HG03354 (cell line): ENCODE results near the gene SSU72.
A peak's percentile ranks its signal among the peaks of the same experiment; 100 is the strongest.

Experiments
- ATAC-seq: cut with Tn5 transposase; IDR thresholded peaks from one replicate; pipeline ENCODE4 v1.9.1; 2021; ENCODE audit warnings: mild to moderate bottlenecking; ENCODE audit not compliant: unreplicated experiment, poor library complexity, severe bottlenecking

Gene SSU72

DNA sequence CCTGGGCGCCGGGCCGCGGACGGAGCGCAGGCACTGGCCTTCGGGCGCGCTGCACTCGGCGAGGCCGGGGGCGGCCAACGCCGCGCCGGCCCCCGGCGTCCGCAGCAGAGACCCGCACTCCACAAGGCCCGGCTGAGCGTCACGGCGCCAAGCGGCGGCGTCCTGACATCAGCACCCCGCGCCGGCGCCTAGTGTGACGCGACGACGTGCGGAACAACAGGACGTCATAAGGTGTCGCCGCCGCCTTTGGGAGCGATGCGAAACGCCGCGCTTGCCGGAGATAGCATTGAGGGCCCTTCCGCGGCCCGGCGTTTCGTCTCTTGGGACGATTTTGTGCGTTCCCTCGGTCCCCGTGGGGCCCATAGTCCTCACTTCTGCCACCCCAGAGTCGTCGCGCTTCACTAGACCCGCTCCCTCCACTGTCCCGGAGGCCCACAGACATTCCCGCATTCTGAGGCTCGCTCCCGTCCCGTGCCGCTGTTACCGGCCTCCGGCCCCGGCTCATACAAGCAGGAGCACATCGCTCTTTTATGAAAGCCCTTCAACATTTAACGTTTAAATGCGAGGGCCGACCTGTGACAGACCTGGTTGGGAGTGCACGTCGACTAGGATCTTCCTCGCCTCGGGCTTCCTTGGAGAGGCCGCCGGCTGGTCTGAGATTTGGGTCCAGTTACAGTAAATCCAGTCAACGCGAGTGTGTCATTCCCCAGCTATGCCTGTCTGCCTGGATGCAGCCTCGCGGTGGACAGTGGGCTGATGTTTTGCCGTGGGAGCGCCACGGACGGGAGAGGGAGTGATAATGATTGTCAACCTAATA is at the start of gene SSU72:
TSS of gene SSU72 (minus strand) at position 143 of the 817 bp plus-strand sequence. CDS start 306 bp downstream, outside the sequence.
- ATAC-seq, result peak; percentile 87

DNA sequence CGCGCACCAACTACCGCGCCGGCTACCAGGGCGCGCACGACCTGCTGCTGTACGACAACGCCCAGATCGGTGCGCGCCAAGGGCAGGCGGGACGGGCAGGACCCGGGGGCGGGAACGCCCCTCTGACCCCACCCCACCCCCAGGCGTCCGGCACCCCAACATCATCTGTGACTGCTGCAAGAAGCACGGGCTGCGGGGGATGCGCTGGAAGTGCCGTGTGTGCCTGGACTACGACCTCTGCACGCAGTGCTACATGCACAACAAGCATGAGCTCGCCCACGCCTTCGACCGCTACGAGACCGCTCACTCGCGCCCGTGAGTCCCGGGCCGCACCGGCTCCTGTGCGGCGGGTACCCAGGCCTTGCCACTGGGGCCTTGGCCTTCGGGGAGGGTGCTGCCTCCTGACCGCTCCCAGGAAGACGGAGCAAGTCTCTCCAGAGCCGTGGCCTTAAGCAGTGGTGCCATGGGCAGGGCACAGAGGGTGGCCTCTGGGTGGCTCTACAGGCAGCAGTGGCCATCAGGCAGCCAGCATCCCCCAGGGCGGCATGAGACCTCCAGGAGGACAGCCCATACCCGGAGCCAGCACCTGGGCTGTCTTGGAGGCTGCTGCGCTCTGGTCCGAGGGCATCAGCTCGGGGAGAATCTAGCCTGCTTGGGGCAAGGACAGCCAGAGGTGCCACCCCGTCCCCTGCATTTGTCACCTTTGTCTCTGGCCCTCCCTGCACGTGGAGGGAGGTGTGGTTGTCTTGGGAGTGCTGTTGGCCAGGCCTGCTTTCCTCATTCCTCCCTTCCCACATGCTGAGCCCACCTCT is 49.2 kb upstream of the SSU72 start:
- no peak for ATAC-seq

DNA sequence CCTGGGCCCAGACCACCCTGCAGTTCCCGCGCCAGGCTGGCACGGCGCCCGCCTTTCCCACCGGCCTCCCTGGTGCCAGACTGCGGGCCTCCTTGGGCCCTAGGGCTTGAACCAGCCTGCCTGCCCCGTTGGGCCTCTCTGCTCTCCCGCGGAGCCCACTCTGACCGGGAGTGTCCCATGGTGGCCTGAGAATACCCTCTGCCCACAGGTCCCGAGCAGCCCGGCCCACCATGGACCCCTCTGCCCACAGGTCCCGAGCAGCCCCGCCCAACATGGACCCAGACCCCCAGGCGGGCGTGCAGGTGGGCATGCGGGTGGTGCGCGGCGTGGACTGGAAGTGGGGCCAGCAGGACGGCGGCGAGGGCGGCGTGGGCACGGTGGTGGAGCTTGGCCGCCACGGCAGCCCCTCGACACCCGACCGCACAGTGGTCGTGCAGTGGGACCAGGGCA is 48.5 kb upstream of the SSU72 start:
- ATAC-seq, result no peak

DNA sequence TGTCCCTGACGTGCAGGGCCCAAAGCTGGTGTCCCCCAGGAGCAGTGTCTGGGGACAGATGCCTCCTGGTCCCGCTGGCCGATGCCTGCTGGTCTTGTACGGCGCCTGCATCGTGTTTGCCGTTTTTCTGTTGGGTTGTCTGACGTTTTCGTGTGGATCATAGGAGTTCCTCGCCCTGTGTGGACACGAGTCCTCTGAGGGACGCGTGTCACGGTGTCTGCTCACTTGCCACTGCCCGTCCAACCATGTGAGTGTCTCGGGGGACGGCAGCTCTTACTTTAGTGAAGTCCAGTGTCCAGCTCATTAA is 48.1 kb upstream of the SSU72 start:
- no peak for ATAC-seq

DNA sequence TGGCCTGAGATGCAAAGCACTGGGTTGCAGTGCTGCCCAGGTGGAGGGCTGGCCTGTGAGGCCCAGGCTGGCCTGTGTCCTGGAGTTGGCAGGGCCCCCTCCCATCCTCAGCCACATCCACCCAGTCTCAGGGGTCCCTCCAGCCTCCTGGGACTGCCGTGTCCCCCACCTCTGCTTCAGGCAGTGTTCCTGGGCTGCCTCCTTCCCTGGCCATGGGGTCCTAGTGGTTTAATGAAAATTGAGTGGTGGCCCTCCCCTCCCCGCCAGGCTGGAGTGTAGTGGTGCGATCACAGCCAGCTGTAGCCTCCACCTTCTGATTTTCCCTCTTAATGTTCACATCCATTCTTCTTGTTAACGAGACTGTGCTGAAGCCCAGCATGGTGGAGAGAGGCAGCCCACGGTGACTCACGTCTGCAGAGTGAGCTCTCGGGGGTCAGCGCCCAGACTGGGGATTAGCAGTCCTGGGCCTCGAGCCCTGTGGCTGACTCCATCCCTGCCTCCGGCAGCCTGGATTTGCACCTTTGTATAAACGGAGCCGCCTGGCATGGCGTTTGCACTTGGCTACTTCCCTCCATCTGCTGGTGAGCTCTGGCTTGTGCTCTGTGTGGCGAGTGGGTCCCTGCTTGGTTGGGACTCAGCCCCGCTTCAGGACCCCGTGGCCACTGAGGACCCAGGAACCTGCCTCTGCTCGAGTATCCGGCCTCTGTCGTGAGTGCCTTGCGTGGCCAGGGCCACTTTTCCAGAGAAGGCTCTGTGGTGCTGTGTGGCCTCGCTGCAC is 47.5 kb upstream of the SSU72 start:
- ATAC-seq, result no peak

DNA sequence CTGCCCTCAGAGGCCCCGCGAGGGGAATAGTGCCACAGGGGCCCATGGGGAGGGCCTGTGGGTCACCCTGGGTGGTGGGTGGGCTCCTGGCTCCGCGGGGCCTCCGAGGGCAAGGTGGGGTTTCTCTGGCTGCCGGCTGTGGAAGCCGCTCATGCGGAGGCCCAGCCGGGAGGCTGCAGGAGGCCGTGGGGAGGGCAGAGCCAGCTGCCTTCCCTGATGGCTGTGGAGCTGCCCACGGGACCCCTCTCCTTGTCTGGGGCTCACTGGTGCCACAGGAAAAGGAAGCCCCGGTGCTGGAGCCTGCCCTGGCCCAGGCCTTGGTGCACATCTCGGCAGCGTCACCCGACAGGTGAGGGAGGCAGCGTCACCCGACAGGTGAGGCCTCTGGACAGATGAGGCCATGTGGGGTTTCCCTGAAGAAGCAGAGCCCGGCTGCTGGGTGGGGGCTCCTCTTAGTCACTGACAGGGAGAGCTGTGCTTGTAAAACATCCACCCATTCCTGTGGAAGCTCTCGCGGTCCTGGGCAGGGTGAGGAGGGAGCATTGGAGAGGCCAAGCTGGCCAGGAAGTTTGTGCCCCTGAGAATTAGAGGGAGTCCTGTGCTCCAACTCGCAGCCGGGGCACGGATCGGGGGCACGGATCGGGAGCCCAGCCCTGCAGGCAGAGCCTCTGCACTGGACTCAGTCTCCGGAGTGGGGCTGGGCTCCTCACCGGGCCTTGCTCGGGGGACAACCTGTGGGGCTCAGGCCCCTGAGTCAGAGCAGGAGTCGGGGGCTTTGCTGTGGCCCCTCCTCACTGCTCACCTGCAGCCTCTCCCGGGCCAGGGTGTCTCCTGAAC is 46.7 kb upstream of the SSU72 start:
- ATAC-seq, result no peak

DNA sequence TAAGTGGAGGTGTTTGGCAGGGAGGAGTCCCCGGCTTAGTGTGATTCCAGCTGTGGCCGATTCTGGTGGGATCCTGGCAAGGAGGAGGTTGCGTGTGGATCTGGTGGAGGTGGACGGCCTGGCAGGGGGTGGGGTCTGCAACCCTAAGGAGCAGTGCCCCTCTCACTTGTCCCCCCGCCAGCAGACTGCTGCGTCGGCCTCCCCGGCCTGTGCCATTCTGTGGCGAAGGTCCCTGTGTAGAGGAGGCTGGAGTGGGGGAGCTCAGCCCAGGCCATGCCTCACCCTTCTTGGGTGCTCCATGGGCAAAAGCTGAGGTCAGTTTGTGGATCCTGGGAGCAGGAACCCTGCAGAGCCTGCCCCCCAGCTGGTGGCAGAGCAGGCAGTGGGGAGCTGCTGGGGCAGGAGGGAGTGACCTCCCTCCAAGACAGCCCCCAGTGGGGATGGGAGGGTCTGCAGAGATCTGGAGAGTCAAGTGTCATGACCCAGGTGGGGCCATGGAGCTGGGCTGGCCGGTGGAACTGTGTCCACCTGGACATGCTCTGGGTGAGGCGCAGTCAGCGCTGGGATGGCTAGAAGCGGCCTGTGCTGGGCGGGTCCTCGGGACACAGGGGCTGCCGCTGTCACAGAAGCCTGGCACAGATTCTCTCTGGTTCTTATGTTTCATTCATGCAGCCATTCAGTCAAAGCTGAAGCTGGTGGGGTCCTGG is 45.9 kb upstream of the SSU72 start:
- no peak for ATAC-seq

DNA sequence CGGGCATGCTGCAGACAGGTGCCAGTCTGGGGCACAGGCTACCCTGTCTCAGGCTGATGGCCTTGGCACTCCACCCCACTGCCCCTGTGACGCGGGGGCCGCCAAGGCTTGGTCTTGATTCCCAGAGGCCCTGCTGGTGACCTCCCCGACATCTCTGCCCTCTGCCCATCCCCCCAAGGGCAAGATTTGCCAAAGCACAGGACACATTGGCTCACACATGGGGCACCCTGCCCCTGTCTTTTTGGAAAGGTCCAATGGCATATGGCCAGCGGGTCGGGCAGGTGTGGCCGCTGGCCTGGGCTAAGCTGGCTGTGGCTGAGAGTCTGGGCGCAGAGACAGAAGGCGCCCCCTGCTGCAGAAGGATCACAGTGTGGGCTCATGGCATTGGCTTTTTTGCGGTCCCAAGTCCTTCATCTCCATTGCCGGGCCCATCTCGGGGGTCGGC is 45.3 kb upstream of the SSU72 start:
- no peak for ATAC-seq

DNA sequence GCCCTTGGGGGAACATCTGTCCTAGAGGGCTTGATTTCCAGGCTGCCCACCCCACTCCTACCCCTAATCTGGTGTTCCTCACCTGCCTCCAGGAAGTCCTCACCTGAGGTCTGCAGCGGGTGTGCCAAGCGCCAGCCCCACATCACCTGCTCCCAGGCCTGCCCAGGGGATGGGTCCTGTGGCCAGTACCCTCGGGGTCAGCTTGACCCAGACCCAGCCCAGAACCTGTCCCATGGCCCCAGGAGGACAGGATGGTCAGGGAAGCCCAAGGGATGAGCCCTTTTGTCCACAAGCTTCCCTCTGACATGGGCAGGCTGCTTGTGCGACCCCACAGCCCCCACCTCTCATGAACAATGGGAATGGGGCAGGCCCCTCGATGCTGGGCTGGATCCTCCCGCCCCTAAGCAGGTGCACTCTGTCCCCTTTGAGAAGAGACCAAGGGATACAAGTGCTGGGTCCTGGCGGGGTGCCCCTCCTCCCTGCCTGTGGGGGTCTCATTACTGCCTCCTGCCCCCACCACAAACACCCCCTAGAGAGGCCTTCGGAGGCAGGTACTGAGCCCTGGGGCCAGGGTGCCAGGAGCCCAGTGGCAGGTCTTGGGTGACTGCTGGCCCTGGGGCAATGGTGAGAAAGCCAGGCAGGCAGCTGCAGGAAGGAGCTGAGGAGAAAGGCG is 43.9 kb upstream of the SSU72 start:
- no peak for ATAC-seq

DNA sequence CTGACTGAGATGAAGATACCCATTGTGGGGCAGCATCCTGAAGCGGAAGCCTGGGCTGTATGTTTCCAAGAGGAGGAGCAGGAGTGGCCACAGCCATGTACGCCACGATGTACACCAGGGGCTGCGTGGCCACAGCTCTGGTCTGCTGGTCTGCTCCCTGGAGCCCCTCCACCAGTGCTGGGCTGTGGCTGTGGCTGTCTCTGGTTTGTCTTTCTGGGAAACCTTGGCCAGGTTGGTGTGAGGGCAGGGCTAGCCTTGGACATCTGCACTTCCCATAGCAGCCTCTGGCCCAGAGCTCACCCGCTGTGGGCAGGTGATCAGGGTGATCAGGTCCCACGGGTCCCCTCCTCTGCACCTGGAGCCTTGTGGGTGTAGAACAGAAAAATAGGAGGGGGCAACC is 43.3 kb upstream of the SSU72 start:
- no peak for ATAC-seq

DNA sequence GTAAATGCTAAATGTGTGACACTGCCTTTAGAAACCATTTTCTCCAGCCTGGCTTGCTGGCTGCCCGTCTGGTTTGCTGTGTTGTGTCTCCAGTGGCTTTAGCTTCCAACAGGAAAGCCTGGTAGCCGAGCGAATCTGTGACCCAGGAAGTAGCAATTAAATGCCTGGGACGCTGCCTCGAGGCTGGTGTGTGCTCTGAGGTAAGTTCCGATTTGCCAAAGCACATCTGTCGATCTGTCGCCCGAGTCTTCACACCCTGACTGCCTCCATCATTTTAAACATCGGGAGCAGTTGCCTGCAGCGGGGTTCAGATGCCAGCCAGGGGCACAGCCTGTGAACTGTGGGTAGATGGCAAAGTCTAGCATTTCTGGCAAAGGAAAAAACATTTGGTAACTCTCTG is 42.9 kb upstream of the SSU72 start:
- ATAC-seq, result no peak

DNA sequence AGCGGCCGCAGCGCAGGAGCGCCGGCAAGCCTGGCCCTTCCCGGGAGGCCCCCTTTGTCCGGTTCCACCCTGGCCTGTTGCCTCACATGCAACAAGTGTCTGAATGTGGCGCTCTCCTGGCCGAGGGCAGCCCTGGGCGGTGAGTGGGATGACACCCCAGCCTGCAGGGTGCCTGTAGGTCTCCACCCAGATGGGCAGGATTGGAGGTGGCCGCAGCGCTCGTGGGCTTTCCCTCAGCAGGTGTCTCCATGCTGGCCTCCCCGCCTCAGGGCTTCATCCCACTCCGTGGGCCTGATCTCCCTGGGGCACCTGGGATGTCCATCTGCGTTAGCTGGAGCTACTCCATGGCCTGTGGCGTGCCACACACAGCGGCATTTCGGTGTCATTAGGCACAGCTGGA is 42.2 kb upstream of the SSU72 start:
- ATAC-seq, result no peak

DNA sequence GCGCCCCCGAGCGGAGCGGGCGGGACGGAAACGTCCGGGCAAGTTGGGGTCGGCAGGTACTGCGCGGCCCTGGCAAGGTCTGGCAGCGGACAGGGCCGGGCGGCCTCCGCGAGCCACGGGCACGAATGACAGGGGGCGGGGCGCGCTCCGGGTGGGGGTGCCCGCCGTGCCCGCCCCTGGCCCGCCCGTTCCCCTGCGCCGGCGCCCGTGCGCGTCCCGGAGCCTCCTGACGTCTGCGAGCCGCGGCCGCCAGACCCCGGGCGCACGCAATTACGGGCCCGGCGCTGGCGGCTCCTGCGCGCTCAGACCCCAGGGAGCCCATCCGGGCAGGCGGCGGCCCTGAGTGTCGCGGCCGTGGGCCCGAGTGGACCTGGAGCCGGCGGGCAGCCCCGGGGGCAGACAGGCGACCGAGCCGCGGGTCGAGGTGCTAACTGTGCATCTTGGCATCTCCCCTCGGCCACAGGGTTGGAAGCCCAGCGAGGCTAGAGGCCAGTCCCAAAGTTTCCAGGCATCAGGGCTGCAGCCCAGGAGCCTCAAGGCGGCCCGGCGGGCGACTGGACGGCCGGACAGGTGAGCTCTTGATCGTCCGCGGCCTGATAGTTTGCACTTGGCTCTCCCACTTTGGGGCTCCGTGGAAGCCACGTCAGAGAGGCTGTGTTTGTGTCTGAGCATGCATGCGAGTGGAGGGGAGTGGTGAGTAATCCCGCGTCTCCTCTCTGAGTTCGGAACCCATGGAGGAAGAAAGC is 41.6 kb upstream of the SSU72 start:
- peak; percentile 32 for ATAC-seq

DNA sequence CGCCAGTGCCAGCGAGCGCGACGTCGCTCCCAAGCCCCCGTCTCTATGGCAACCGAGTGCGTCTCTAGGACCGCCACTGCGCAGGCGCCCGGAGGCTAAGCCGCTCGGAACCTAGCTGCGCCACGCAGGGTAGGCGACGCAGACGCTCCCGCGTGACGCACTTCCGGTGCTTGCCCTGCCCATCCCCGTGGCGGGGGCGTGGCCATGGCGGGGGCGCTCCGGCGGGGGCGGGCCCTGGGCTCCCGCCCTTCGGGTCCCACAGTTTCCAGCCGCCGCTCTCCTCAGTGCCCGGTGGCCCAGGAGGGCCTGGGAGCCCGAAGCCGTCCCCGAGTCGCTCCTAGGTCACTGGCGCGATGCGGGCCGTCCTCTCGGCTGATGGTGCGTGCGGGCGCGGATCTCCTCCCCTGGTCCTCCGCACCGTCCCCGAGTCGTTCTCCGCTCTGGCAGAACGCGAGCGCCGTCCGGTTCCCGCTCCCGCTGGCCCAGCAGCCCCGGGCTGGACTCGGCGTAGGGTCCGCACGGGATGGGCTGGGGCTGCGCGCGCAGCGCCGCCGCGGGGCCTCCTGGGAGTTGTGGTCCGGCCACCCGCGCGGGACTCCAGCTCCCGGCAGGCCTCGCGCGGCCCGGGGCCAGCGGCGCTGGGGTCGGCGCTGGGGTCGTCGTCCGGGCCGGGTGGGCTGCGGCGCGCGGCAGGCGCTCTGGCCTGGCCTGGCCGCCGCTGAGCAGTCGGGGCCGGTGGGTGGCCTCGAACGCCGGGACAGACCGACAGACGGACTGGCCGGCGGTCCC is 40.8 kb upstream of the SSU72 start, which contains the start of gene MIB2:
TSS of gene MIB2 (plus strand) at position 245 of the 789 bp plus-strand sequence. CDS start 7,953 bp downstream, outside the sequence.
- peak; percentile 83 for ATAC-seq

DNA sequence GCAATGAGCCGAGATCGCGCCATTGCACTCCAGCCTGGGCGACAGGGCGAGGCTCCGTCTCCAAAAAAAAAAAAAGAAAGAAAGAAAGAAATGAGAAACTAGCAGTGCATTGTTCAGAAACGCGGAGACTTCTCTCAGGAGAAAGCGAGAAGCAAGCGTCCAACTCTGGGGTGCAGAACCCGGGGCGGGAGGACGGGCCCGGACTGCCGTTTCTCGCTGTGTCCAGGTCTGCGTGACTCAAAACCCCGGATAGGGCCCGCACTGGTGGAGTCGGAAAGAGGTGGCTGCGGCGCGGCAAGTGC is 40.2 kb upstream of the SSU72 start:
- ATAC-seq, result no peak

DNA sequence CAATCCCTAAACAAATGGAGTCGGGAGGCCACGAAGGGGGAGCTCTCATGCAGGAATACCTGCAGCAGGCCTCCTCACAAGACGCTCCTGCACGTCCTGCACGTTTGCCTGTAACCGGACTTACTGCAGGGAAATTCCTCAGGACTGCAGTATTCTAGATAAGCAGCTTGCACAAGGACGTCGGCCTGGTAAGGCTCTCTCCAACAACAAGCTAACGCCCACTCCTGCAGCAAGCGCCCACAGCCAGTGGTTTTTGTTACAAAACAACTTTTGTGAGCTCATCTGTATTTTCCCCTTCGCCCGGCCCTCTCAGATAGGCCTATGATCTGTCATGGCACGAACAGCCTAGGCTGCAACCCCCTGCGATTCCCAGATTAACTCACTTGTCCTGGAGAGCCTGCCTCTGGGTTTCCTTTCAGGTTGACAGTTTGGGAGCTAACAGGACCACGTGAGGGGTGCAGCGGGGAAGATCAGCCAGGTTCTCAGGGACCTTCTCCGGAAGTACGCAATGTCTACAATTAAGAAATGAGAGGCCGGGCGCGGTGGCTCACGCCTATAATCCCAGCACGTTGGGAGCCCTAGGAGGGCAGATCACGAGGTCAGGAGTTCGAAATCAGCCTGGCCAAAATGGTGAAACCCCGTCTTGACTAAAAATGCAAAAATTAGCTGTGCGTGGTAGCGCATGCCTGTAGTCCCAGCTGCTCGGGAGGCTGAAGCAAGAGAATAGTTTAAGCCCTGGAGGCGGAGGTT is 39.7 kb upstream of the SSU72 start:
- peak; percentile 2 for ATAC-seq
